Activated CD4-positive, alpha-beta T cell treated with anti-CD3 and anti-CD28 coated beads, Interleukin-2, amount 10 ng/mL, durations not matched to agents 7 days and 5 days (primary cell): Measurements from ENCODE around the gene TMEM86B. TPM values are rescaled to one million over a fixed set of nuclear protein-coding genes. Genes with fewer than 3 reads are reported as not detected.

Experiments
- CTCF ChIA-PET: fragments of 350-600 bp; sonication (Branson Sonifier 250); formaldehyde crosslinking; loops from one replicate; lab custom pipeline; 2021; ENCODE audit warnings: antibody characterized with exemption; lab: Charles Lee
- POLR2A ChIA-PET: fragments of 350-600 bp; sonication (Branson Sonifier 250); formaldehyde crosslinking; loops from one replicate; lab custom pipeline; 2021; ENCODE audit warnings: antibody characterized with exemption; lab: Charles Lee
- DNase-seq: peaks from one replicate; pipeline ENCODE4 v3.0.0-alpha.2; 2020
- H3K27ac Mint-ChIP-seq: one replicate; pipeline ENCODE4 v1.8.0; 2021; ENCODE audit warnings: mild to moderate bottlenecking, moderate library complexity, mixed read lengths
- H3K27me3 Mint-ChIP-seq: one replicate; pipeline ENCODE4 v1.8.0; 2021; ENCODE audit warnings: mixed read lengths
- H3K36me3 Mint-ChIP-seq: one replicate; pipeline ENCODE4 v1.8.0; 2021; ENCODE audit warnings: low read depth, mixed read lengths
- H3K4me1 Mint-ChIP-seq: one replicate; pipeline ENCODE4 v1.8.0; 2021; ENCODE audit warnings: mixed read lengths
- H3K4me3 Mint-ChIP-seq: one replicate; pipeline ENCODE4 v1.8.0; 2021; ENCODE audit warnings: mild to moderate bottlenecking, moderate library complexity, mixed read lengths
- H3K9me3 Mint-ChIP-seq: one replicate; pipeline ENCODE4 v1.8.0; 2021; ENCODE audit warnings: mixed read lengths
- total RNA-seq, 2 experiments: library from RNA; stranded (reverse); gene quantifications; one replicate each; pipeline ENCODE4 v1.2.3, GENCODE V29; 2021

The TMEM86B gene
- total RNA-seq, 2 experiments from 2014 or later, result 12.7 to 16.7 TPM

DNA sequence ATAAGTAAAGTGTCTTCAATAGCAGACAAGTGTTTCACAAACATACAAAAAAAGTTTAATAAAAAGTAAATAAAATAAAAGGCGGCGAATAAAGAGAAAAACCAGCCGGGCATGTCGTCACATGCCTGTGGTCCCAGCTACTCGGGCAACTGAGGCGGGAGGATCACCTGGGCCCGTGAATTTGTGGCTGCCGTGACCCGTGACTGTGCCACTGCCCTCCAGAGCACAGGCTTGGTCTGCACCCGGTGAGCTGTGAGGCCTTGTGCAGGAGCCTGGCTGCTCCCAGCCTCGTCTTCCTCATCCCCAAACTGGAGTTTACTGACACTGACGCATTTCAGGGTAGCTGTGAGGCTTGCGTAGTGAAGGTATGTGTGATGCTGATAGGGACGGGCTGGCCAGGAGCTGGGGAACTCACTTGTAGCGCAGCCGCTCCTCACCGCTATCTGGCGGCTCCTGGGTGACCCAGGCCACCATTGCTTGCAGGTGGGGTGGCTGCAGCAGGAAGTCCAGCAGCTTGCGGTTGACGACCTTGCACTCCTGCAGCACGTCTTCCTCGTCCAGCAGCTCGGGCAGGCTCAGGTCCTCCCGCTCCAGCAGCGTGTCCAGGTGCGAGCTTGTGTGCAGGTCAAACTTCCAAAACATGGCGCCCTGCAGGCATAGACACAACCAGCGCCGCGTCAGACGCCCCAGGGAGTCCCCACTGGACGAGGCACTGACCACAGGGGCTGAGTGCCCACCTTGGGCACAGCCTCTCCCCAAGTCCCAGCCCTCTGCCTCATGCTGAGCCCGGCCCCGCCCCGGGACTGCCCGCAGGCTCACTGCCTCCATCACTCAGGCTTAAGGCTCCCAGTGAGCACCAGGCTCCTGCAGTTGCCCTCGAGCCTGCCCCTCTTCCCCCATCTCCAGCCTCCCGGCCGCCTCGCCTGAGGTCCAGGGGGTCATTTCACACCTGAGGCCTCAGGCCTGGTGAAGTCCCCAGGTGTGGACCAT is 18.2 kb upstream of the TMEM86B start:
- Mint-ChIP-seq H3K27me3 (no peaks in the 10 kb centered on the region), H3K4me1 (peaks cover 29% of the 10 kb centered on the region), H3K9me3 (no peaks in the 10 kb centered on the region), H3K36me3 (peaks cover 40% of the 10 kb centered on the region), H3K27ac (no peak overlapping the region), H3K4me3 (no peak overlapping the region)
- CTCF ChIA-PET, result interaction anchor here (0.7 to 1.7 kb wide), 2 partner anchors 11 to 55 kb away, joined by 3 to 5 read pairs; no protein-coding TSS in a partner anchor
- no peak for DNase-seq
- POLR2A ChIA-PET, result no interaction called here

DNA sequence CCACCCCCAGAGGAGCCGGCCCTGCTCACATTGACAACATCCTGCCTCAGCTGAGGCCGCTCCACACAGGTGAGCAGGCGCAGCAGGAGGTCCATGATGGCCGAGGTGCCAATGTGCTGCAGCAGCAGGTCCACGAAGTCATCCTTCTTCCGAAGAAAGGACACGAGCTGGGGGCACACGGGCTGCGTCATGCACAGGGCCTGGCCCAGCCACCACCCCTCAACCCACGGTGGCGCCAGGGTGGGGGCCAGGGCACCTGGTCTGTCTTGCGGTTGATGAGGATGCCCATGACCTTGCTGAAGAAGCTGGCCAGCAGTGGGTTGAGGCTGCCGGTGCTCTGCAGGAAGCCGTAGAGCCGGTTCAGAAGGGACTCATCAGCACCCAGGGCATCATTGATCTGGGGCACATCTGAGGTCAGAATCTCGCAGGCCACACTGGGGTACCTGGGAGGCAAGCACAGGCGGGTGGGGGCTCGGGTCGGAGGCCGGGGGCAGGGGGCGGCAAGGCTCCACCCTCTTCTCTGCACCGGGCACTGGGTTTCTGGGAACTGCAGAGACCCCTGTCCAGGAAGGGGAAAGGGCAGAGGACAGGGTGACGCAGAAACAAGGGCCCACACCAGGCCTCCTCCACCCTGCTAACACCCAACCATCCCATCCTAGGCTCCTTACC is 16.8 kb upstream of the TMEM86B start:
- Mint-ChIP-seq H3K4me3 (no peak overlapping the region), H3K36me3 (peaks cover 32% of the 10 kb centered on the region), H3K27me3 (no peaks in the 10 kb centered on the region), H3K4me1 (peaks cover 15% of the 10 kb centered on the region), H3K27ac (no peak overlapping the region), H3K9me3 (no peaks in the 10 kb centered on the region)
- no peak for DNase-seq
- ChIA-PET POLR2A (no interaction called here), CTCF (interaction anchor here (0.6 to 1.7 kb wide), 3 partner anchors 9 to 22 kb away, joined by 3 to 5 read pairs (median 4); no protein-coding TSS in a partner anchor)

DNA sequence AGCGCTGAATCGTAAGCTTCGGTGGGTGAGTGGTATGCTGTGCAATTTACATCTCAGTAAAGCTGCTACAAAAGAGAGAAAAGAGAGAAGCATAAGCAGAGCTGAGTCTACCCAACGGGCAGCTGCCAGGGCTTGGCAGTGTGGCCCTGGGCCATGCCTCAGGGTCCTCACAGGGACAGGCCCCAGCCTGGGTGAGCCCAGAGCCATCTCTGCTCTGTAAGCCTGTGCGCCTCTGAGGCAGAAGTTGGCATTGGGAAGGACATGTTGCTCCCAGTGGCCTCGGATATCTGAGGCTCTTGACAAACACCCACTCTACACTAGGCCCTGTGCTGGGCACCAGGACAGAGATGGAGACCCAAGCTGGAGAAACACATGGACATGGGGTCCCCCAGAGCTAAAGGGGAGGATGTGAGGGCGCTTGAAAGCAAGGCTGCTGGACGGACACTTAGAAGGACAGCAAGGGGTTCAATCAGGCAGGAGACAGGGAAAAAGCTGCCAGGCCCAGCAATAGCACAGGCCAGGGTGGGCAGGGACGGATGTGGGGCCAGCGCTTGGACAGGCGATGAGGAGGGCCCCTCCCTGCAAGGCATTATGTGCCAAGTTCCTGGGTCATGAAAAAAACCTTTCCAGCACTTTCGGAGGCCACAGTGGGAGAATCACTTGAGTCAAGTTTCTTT is 15.6 kb upstream of the TMEM86B start:
- Mint-ChIP-seq H3K27ac (no peak overlapping the region), H3K36me3 (peaks cover 38% of the 10 kb centered on the region), H3K27me3 (no peaks in the 10 kb centered on the region), H3K4me1 (peaks cover 14% of the 10 kb centered on the region), H3K4me3 (no peak overlapping the region), H3K9me3 (no peaks in the 10 kb centered on the region)
- DNase-seq, result no peak
- ChIA-PET CTCF (interaction anchor here (0.6 to 1.6 kb wide), 4 partner anchors 11 to 207 kb away, joined by 3 to 5 read pairs (median 4); no protein-coding TSS in a partner anchor), POLR2A (no interaction called here)

DNA sequence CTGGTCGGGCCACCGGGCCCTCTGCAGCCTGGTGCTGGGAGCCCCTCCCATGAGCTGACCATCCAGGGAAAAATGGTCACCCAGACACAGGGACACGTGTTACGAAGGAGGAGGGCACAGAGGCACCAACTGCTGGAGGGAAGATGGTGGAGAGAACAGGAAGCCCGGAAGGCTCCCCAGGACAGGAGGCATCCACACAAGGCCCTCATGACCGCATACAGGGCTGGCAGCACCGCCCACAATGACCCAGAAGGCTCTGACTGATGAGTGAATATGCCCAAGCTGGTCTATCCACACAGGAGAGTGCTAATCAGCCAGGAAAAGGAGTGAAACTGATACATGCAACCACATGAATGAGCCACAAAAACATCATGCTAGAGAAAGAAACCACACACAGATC is 14.0 kb upstream of the TMEM86B start:
- peaks cover 3% of the 10 kb centered on the region for H3K4me1 Mint-ChIP-seq
- H3K4me3 Mint-ChIP-seq, result no peak overlapping the region
- no peak for DNase-seq
- no peaks in the 10 kb centered on the region for H3K27me3 Mint-ChIP-seq
- ChIA-PET CTCF (interaction anchor here (1.3 kb wide), 1 partner anchor 12 kb away, joined by 3 read pairs; no protein-coding TSS in a partner anchor), POLR2A (no interaction called here)
- no peaks in the 10 kb centered on the region for H3K9me3 Mint-ChIP-seq
- peak overlapping the region; percentile 76 for H3K27ac Mint-ChIP-seq
- H3K36me3 Mint-ChIP-seq, result peaks cover 41% of the 10 kb centered on the region

DNA sequence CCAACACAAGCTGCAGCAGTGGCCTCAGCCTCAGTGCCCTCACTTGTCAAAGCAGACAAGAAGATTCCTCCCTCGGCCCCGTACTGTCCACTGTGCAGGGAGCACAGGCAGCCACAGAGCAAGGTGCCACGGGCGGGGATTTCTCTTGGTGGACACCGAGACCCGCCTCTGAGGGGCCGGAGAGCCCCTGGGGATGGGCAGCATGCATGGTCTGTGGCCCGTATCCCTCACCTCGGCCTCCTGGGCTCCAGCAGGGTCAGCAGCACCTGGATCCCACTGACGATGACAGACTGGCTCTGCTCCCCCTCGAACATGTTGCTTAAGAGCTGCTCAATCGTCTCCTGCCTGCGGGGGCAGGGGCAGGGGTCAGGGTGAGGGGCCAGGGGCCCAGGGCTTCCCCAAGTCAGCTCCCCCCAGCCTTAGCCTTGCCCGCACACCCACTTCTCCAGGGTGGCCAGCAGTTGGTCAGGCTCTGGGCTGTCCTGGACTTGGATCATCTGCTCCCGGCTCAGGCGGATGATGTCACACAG is 13.4 kb upstream of the TMEM86B start:
- H3K4me3 Mint-ChIP-seq, result no peak overlapping the region
- H3K27ac Mint-ChIP-seq, result no peak overlapping the region
- ChIA-PET POLR2A (no interaction called here), CTCF (interaction anchor here (1.7 kb wide), 1 partner anchor 10 kb away, joined by 3 read pairs; no protein-coding TSS in a partner anchor)
- H3K9me3 Mint-ChIP-seq, result no peaks in the 10 kb centered on the region
- H3K27me3 Mint-ChIP-seq, result no peaks in the 10 kb centered on the region
- no peak for DNase-seq
- H3K36me3 Mint-ChIP-seq, result peaks cover 46% of the 10 kb centered on the region
- H3K4me1 Mint-ChIP-seq, result peaks cover 3% of the 10 kb centered on the region

- H3K4me3 Mint-ChIP-seq, result no peak overlapping the region
- ChIA-PET CTCF (interaction anchor here (1.7 kb wide), 1 partner anchor 10 kb away, joined by 3 read pairs; no protein-coding TSS in a partner anchor), POLR2A (no interaction called here)
- H3K36me3 Mint-ChIP-seq, result peaks cover 53% of the 10 kb centered on the region
- H3K27me3 Mint-ChIP-seq, result no peaks in the 10 kb centered on the region
- DNase-seq, result no peak
- H3K27ac Mint-ChIP-seq, result no peak overlapping the region
- no peaks in the 10 kb centered on the region for H3K9me3 Mint-ChIP-seq
- H3K4me1 Mint-ChIP-seq, result peaks cover 3% of the 10 kb centered on the region
Measured at GRCh38 chr19:55241143-55241934, 12.8 kb upstream of the TMEM86B start.

DNA sequence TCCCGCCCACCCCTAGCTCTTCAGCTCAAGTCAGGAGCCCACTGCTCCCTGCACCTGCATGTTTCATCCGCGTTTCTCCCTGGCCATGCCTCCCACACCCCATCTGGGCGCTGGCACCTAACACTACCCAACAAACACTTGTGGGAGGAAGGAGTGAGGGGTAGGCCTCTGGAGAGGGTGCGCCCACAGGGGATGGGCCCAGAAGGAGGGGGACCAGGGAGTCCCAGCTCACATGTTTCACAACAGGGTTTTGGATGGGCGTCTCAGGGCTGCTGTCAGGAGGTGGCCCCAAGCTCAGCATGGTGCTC is 12.1 kb upstream of the TMEM86B start:
- H3K4me1 Mint-ChIP-seq, result peaks cover 5% of the 10 kb centered on the region
- H3K9me3 Mint-ChIP-seq, result no peaks in the 10 kb centered on the region
- no peak overlapping the region for H3K27ac Mint-ChIP-seq
- no peak for DNase-seq
- POLR2A ChIA-PET, result no interaction called here
- peaks cover 56% of the 10 kb centered on the region for H3K36me3 Mint-ChIP-seq
- CTCF ChIA-PET, result interaction anchor here (0.9 to 1.7 kb wide), 2 partner anchors 11 to 21 kb away, joined by 3 to 4 read pairs; no protein-coding TSS in a partner anchor
- no peak overlapping the region for H3K4me3 Mint-ChIP-seq
- no peaks in the 10 kb centered on the region for H3K27me3 Mint-ChIP-seq

GRCh38 chr19:55239004-55239403 is 10.4 kb upstream of the TMEM86B start:
- Mint-ChIP-seq H3K4me1 (peaks cover 5% of the 10 kb centered on the region), H3K4me3 (no peak overlapping the region), H3K27ac (no peak overlapping the region), H3K27me3 (no peaks in the 10 kb centered on the region), H3K36me3 (peaks cover 66% of the 10 kb centered on the region), H3K9me3 (no peaks in the 10 kb centered on the region)
- ChIA-PET CTCF (no interaction called here), POLR2A (interaction anchor here (0.5 kb wide), 1 partner anchor 181 kb away, joined by 4 read pairs; no protein-coding TSS in a partner anchor)
- DNase-seq, result no peak

DNA sequence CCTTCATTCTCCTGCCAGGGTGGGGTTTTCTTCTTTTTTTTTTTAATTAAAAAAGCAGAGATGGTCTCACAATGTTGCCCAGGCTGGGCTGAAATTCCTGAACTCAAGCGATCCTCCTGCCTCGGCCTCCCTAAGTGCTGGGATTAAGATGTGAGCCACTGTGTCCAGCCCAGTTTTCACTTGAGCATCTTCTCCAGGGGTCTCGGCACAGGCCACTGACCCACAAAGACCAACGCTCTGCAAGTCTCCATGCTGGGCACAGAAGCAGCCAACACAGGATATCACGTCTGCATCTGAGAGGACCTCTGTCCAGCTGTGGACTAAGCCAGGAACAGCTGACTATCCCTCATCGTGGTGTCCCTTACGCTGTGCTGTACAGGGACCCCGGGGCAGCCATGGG is 9.5 kb upstream of the TMEM86B start:
- POLR2A ChIA-PET, result no interaction called here
- Mint-ChIP-seq H3K4me1 (peaks cover 5% of the 10 kb centered on the region), H3K27ac (no peak overlapping the region), H3K4me3 (no peak overlapping the region), H3K36me3 (peaks cover 58% of the 10 kb centered on the region), H3K9me3 (no peaks in the 10 kb centered on the region), H3K27me3 (no peaks in the 10 kb centered on the region)
- DNase-seq, result no peak
- CTCF ChIA-PET, result interaction anchor here (0.5 to 0.6 kb wide), 2 partner anchors 19 to 109 kb away, joined by 3 read pairs; no protein-coding TSS in a partner anchor

- H3K36me3 Mint-ChIP-seq, result peaks cover 51% of the 10 kb centered on the region
- POLR2A ChIA-PET, result no interaction called here
- H3K4me3 Mint-ChIP-seq, result no peak overlapping the region
- CTCF ChIA-PET, result no interaction called here
- H3K27me3 Mint-ChIP-seq, result no peaks in the 10 kb centered on the region
- H3K27ac Mint-ChIP-seq, result no peak overlapping the region
- DNase-seq, result no peak
- no peaks in the 10 kb centered on the region for H3K9me3 Mint-ChIP-seq
- H3K4me1 Mint-ChIP-seq, result peaks cover 2% of the 10 kb centered on the region
Measured at GRCh38 chr19:55232986-55233385, 4.4 kb upstream of the TMEM86B start.

DNA sequence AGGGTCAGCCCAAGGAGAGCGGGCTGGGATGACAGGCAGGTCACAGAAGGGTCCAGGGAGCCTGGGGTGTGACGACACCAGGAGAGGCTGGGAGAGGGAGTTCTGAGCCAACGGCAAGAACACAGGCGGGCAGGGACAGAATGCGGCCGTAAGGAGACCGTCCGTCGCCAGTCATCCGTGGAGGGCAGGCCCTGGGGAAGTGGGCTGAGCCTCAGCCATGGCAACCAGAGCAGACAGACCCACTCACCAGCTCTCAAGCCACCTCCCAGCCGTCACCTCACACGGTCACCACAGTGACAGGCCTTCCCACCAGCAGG is 3.7 kb upstream of the TMEM86B start:
- H3K4me1 Mint-ChIP-seq, result peaks cover 2% of the 10 kb centered on the region
- peaks cover 49% of the 10 kb centered on the region for H3K36me3 Mint-ChIP-seq
- no peaks in the 10 kb centered on the region for H3K27me3 Mint-ChIP-seq
- POLR2A ChIA-PET, result no interaction called here
- no peaks in the 10 kb centered on the region for H3K9me3 Mint-ChIP-seq
- no peak for DNase-seq
- no peak overlapping the region for H3K4me3 Mint-ChIP-seq
- H3K27ac Mint-ChIP-seq, result no peak overlapping the region
- CTCF ChIA-PET, result no interaction called here
